HG02970 (cell line): ENCODE data around the gene DNMBP.
"Not testable (repeated sequence)": the region's sequence is repeated elsewhere in the genome, so short reads cannot be mapped to it uniquely, and the experiment has no call there.

Experiments used
- ATAC-seq: cut with Tn5 transposase; IDR thresholded peaks from one replicate; pipeline ENCODE4 v1.9.1; 2021; ENCODE audit warnings: mild to moderate bottlenecking, moderate library complexity, moderate number of reproducible peaks; ENCODE audit not compliant: unreplicated experiment, low FRiP score

DNMBP gene

GRCh38 chr10:99872367-99873162 is 137.2 kb downstream of the DNMBP start:
- no peak for ATAC-seq

GRCh38 chr10:99870123-99870730 is 139.5 kb downstream of the DNMBP start:
- no peak for ATAC-seq

- ATAC-seq = no peak
These were observed 140.1 kb downstream of the DNMBP start for GRCh38 chr10:99869581-99870122.

GRCh38 chr10:99867250-99867649 is 142.5 kb downstream of the DNMBP start:
- not testable (repeated sequence) for ATAC-seq

- ATAC-seq = not testable (repeated sequence)
These were observed 146.1 kb downstream of the DNMBP start for GRCh38 chr10:99863535-99864240.

GRCh38 chr10:99860466-99860865 is 149.3 kb downstream of the DNMBP start:
- ATAC-seq = no peak

GRCh38 chr10:99859585-99859984 is 150.2 kb downstream of the DNMBP start:
- no peak for ATAC-seq

GRCh38 chr10:99858849-99859248 is 150.9 kb downstream of the DNMBP start:
- no peak for ATAC-seq

GRCh38 chr10:99855479-99856071 is 154.2 kb downstream of the DNMBP start:
- ATAC-seq = no peak

GRCh38 chr10:99854860-99855259 is 154.9 kb downstream of the DNMBP start:
- no peak for ATAC-seq

GRCh38 chr10:99853655-99854054 is 156.1 kb downstream of the DNMBP start:
- ATAC-seq = no peak

GRCh38 chr10:99852481-99853213 is 157.1 kb downstream of the DNMBP start:
- no peak for ATAC-seq

- ATAC-seq = no peak
These were observed 157.9 kb downstream of the DNMBP start for GRCh38 chr10:99851825-99852224.

- ATAC-seq = no peak
These were observed 158.9 kb downstream of the DNMBP start for GRCh38 chr10:99850767-99851340.

- no peak for ATAC-seq
These were observed 159.6 kb downstream of the DNMBP start for GRCh38 chr10:99850021-99850766.

- ATAC-seq = no peak
These were observed 160.2 kb downstream of the DNMBP start for GRCh38 chr10:99849536-99849935.

GRCh38 chr10:99849057-99849456 is 160.7 kb downstream of the DNMBP start:
- ATAC-seq = no peak

- no peak for ATAC-seq
These were observed 163.8 kb downstream of the DNMBP start for GRCh38 chr10:99845837-99846382.
